Body of pancreas (tissue), 4 donors: ENCODE results near the gene WSB2.

Experiments used
- POLR2A ChIP-seq, 3 donors: fragments of 450-650 bp; IDR thresholded peaks; one replicate each; pipeline ENCODE4 v1.6.1; 2016; ENCODE audit warnings: antibody characterized with exemption in 3 of 3, mild to moderate bottlenecking in 2 of 3
- TF ChIP-seq, protein P1 (sequence below), 7 experiments: fragments of 450-650 bp in 4 of 7; fragments of 200-600 bp in 3 of 7; sonication (generic) in 3 of 7; IDR thresholded peaks; one replicate each; pipeline ENCODE4 v1.5.1; 2016 to 2019; ENCODE audit warnings: antibody characterized with exemption in 7 of 7

DNA sequence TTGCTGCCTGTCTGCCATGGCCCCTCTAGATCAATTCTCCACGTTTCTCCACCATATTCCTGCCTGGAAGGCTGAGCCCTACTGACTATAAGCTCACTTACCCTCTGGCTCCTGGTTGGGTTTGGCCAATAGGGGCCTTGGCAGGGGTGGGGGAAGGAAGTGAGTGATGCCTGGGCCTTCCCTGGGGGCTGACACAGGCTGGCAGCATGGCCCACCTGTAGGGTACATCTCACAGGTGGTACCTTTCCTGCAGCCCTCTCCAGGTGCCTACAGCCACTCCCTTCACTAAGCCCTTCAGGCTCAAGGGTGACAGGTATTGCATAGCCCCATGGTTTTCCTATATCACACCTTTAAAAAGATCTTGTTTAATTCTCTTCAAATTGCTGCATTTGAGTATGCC is 40.9 kb downstream of the WSB2 start:
- TF ChIP-seq, protein P1, sequence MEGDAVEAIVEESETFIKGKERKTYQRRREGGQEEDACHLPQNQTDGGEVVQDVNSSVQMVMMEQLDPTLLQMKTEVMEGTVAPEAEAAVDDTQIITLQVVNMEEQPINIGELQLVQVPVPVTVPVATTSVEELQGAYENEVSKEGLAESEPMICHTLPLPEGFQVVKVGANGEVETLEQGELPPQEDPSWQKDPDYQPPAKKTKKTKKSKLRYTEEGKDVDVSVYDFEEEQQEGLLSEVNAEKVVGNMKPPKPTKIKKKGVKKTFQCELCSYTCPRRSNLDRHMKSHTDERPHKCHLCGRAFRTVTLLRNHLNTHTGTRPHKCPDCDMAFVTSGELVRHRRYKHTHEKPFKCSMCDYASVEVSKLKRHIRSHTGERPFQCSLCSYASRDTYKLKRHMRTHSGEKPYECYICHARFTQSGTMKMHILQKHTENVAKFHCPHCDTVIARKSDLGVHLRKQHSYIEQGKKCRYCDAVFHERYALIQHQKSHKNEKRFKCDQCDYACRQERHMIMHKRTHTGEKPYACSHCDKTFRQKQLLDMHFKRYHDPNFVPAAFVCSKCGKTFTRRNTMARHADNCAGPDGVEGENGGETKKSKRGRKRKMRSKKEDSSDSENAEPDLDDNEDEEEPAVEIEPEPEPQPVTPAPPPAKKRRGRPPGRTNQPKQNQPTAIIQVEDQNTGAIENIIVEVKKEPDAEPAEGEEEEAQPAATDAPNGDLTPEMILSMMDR (IDR thresholded peaks at IDR 0.05), result no peak
- TF ChIP-seq POLR2A (IDR thresholded peaks at IDR 0.05), result no peak
